ENCODE data around the gene MRPL51.

DNA sequence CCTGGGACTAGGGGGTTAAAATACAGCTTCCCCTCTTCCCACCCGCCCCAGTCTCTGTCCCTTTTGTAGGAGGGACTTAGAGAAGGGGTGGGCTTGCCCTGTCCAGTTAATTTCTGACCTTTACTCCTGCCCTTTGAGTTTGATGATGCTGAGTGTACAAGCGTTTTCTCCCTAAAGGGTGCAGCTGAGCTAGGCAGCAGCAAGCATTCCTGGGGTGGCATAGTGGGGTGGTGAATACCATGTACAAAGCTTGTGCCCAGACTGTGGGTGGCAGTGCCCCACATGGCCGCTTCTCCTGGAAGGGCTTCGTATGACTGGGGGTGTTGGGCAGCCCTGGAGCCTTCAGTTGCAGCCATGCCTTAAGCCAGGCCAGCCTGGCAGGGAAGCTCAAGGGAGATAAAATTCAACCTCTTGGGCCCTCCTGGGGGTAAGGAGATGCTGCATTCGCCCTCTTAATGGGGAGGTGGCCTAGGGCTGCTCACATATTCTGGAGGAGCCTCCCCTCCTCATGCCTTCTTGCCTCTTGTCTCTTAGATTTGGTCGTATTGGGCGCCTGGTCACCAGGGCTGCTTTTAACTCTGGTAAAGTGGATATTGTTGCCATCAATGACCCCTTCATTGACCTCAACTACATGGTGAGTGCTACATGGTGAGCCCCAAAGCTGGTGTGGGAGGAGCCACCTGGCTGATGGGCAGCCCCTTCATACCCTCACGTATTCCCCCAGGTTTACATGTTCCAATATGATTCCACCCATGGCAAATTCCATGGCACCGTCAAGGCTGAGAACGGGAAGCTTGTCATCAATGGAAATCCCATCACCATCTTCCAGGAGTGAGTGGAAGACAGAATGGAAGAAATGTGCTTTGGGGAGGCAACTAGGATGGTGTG lies 43.1 kb upstream of the MRPL51 start:
- TF ChIP-seq, protein P1, sequence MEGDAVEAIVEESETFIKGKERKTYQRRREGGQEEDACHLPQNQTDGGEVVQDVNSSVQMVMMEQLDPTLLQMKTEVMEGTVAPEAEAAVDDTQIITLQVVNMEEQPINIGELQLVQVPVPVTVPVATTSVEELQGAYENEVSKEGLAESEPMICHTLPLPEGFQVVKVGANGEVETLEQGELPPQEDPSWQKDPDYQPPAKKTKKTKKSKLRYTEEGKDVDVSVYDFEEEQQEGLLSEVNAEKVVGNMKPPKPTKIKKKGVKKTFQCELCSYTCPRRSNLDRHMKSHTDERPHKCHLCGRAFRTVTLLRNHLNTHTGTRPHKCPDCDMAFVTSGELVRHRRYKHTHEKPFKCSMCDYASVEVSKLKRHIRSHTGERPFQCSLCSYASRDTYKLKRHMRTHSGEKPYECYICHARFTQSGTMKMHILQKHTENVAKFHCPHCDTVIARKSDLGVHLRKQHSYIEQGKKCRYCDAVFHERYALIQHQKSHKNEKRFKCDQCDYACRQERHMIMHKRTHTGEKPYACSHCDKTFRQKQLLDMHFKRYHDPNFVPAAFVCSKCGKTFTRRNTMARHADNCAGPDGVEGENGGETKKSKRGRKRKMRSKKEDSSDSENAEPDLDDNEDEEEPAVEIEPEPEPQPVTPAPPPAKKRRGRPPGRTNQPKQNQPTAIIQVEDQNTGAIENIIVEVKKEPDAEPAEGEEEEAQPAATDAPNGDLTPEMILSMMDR (IDR thresholded peaks at IDR 0.05; ENCODE audit: borderline replicate concordance, extremely low read depth, low read length, poor library complexity, severe bottlenecking), result peak; percentile 5
- TF ChIP-seq EZH2 (IDR thresholded peaks at IDR 0.05; ENCODE audit: borderline replicate concordance, low read depth, low read length, severe bottlenecking), result no peak

Data from DND-41 (cell line).